Activated CD4-positive, alpha-beta T cell treated with anti-CD3 and anti-CD28 coated beads, Interleukin-2, amount 50 U/mL, for 48 hours (primary cell): ENCODE results near the gene KIF25.

Experiments
- DNase-seq, 2 experiments: peaks; one replicate each; pipeline ENCODE4 v3.0.0-alpha.2; 2020

The KIF25 gene

DNA sequence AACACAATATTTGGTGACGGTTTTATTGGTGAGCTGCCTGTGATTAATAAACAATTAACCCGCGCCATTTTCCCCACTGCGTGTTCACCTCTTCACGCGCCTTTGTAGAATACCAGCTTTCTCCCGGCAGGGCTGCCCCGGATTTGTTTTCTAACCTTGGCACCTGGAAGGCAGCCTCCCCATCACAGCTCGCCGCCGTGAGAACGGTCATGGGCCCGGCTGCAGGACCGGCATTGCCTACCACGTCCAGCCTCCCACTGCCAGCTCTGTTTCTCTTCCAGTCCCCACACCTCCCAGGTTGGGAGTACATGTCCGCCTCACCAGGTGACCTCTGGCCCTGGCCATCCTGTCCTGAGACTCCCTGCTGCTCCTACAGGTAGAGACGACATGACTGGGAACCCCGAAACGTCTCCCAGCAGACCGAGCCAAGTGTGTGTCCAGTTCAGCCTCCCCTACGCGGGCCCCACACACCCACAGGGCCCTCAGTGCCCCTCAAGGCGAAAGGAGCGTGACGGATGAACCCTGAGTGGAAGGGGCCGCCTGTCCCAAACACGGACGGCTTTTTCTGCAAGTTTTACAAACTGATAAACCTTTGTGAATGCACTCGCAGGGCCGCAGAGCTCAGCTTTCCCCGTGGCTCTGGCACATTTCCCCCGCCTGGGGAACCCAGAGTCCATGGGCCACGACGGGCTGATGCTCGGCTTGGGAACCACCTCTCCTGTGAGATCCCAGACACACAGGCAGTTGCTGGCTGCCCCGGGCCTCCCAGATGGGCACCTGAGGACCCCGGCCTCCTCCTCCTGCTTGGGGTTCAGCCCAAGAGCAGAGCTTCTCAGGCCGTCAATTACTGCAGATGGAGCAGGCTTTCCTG is 55.9 kb downstream of the KIF25 start:
- no peak for DNase-seq

DNA sequence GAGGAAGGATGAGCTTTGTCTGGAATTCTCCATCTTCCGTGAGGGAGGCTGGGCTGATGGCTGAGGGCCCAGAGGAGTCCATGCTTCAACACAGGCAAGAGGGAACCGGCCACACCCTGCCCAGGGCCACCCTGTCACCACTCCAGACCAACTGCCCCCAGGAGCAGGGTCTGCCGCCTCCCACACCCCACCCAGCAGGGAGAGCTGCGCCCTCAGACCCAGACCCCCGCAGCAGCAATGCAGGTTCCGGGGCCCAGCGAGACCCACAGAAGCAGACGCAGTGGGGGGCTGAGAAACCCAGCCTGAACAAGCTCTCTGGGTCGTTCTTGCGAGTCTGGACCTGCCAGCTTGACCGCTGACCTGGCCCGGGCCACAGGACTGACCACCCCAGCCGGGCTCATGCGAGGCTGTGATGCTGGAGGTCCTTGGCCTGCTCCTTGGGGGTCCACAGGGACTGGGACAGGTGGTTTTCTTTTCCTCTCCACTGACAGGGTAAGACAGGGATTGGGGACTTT is 56.5 kb downstream of the KIF25 start:
- no peak for DNase-seq

DNA sequence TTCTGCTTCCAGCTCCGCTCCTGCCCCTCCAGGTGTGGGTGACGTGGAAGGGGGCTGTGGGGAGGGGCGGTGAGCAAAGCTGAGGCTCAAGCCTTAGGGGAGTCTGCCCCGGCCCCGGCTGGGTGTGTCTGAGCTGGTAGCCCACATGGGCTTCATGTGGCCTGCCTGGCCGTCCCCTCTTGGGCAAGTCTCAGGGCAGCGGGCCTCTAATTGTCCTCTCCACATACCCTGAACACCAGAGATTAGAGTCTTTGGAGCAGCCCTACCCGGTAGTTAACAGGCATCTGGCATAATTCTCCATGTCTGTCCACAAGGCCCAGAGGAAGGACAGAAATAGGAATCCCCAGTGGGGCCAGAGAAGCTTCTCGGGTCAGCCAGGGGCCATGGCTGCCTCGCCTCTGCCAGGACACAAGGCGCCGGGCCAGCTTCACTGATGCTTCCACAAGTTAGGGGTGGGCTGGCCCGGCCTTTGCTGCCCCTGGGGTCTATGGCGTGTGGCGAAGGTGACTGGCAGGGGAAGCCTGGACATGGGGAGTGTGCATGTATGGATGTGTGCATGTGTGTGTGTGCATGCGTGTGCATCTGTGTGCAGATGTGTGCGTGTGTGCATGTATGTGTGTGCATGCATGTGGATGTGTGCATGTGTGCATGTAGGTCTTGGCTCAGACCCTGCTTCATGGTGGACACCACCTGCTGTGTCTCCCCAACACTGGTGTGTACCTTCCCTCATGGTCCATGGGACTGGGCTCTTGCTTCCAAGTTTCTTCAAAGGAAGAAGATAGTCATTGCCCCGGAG is 57.5 kb downstream of the KIF25 start:
- no peak for DNase-seq

GRCh38 chr6:168055696-168056489 is 58.4 kb downstream of the KIF25 start:
- DNase-seq: no peak

- DNase-seq: no peak
Measured at GRCh38 chr6:168056892-168057527, 59.5 kb downstream of the KIF25 start.

- DNase-seq: no peak
Measured at GRCh38 chr6:168057836-168058235, 60.4 kb downstream of the KIF25 start.

DNA sequence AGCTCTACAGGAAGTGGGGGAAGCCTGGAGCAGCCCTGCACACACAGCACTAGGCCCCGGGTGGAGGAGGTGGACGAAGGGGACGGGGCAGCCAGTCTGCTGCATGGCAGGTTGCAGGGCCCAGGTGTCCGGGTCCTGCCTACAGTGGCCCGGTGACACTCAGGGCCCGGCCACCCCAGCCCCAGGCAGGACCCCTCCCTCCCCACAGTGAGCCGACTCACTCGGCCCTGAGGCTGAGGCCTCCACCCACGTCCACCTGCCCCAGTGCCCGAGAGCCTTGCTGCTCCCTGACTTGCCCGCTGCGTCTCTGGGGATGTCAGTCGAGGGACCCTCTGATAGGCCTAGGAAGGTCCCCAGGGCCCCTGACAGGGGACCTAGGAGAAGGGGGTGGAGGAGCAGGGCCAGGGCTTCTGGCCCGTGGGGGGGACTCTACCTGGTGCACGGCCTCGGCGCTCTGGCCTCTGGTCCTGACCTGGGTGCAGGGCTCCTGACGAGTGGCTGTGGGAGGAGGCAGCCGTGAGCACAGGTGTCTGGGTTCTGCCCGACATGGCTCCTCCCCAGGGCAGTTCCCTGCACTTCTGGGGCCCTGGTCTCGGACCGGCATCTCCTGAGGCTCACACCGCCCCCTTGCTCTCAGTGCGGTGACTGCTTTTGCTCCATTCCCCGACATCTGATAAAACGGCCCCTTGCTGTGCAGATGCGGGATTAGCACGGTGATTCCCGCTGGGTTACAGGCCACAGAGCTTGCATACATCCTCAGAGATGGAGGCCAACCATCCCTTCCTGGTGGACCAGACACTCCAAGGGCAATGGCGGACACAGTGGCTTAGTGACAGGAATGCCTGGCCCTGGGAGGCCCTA is 61.5 kb downstream of the KIF25 start:
- no peak for DNase-seq

- DNase-seq: no peak
Measured at GRCh38 chr6:168060521-168060931, 63.1 kb downstream of the KIF25 start.

DNA sequence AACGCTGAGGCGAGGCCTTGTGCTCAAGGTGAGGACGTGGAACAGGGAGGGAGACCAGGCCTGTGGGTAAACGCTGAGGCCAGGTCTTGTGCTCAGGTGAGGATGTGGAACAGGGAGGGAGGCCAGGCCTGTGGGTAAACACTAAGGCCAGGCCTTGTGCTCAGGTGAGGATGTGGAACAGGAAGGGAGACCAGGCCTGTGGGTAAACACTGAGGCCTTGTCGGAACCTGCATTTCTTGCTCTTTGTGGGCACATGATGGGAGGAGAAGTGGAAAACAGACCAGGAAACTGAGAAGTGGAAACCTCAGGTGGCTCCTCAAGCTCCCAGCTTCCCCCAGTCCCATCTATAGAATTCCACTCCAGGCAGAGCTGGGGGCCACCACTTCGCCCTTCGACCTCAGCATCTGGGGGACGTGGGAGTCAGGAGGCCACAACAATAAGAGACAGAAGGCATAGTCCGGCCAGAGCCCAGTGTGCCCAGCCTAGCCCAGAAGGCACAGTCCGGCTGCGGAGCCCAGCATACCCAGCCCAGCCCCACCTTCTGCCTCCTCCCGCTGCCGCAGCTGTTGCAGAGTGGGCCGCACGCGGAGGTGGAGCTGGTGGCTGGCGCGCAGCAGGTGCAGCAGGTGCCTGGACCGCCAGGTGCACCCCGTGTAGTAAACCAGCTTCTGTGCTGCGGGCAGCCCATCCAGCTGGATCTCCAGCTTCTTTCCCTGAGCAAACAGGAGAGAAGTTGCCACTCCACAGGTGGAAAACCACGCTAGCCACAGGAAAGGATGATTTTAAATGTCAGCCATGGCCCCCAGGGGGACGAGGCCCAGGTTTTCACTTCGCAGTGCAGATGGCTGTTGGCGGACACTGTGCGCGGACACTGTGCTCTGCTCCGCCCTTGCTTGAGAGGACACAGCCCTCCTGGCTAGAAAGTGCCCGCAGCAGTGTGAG is 64.1 kb downstream of the KIF25 start:
- DNase-seq: no peak

DNA sequence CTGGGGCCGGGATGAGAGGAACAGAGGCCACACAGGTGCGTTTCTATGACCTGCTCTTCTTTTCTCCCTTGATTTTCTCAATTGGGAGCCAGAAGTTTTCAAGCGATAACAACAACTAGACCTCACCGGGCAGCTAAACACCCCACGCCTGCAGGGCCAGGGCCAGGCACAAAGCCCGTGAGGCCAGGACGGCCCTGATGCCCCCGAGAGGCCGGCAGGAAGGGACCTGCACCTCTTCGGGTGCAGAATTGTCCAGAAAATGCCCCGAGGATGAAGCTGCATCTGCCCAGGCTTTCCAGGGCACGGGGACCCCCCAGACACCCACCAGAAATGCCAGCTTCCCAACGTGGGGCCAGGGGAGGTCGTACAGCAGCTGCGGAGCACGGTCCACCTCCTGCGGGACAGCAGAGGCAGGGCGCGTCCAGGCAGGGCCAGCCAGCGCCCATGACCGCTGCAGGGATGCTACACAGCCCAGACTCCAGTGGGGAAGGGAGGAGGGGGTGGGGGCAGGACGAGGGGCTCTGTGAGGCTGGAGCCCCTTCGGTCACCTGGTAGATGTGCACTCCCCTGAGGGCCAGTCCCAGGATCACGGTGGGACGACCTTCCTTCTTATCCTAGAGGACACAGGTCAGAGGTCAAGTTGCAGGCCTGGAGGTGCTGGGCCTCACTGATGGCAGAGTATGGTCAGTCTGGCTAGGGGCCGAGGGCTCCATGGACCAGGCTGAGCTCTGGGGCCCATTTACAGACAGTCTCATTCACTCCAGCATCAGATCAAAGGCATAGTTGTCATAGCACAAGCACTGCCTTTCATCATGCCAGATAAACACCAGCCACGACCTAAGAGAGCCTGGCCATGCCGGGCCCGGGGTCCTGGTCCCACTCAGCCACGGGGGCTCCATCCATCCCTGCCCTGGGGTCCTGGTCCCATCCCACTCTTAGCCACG is 65.1 kb downstream of the KIF25 start:
- no peak for DNase-seq

- no peak for DNase-seq
Measured at GRCh38 chr6:168063431-168063830, 66.0 kb downstream of the KIF25 start.

DNA sequence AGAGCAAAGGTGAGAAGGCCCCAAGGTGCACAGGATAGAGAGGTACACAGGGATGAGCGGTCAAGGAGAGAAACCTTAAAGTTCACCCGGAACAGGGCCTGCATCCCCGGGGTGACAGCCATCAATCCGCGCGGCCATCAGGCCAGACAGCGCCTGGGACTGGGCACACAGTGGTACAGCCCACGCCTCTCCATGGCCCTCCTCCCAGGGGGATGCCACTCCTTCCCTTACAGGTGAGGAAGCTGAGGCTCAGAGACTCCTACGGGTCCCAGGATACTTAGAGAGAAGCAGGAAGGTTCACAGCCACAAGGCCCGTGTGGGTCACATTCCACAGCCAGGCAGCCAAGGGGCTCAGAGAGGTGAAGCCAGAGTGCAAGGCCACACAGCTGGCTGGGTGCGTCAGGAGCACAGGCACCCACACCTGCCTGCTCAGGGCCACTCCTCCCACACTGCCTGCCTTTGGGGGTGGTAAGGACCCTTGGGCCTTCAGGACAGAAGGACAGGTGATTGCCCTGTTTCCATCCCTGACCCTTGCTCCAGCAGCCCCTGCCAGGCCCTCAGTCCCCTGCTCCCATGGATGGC is 66.8 kb downstream of the KIF25 start:
- DNase-seq: no peak

DNA sequence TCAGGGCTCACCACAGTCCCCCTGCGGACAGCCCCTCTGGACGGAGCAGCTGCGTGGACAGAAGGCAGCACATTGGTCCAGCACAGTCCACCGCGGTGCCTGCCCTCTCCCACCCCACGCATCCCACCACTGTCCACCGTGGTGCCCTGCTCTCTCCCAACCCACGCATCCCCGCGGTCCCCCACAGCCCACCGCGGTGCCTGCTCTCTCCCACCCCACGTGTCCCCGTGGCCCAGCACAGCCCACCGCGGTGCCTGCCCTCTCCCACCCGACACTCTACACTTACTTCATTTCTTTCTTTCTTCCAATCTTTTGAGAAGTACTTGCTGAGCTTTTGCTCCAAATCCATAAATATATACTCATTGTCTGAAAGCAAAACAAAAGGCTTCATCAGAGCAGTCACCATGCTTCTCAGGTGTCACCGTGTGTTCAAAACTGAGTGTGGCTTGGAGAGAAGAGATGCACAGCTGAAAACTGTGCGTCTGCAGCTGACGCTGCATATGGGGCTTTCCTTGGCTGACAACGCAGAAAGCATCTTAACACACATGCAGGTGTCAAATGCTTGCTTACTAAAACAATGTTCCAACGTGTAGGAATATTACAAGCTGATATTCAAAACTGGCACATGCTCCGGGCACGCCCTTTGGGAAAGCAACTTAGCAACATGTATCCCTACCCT is 69.7 kb downstream of the KIF25 start:
- DNase-seq: no peak

- DNase-seq: no peak
Measured at GRCh38 chr6:168070804-168071203, 73.3 kb downstream of the KIF25 start.

- no peak for DNase-seq
Measured at GRCh38 chr6:168071620-168072019, 74.1 kb downstream of the KIF25 start.

GRCh38 chr6:168072261-168072660 is 74.8 kb downstream of the KIF25 start:
- no peak for DNase-seq

DNA sequence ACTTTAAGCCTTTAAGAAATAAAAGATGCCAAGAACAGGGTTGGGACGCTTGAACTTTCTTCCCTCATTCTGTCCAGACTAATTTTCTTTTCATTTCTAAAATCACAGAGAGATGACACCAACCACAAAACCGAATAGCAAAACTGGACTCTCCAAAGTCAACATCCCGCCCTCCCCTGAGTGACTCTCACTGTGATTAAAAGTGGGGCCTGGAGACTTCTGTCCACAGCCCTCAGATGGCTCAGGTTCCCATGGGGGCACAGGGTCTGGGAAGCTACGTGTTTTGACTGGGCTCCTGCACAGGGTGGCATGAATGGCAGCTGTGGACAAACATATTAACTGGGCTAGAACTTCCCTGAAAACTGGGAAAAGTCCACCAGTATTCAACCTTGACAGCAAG is 75.3 kb downstream of the KIF25 start:
- no peak for DNase-seq
